Measurements from ENCODE around the gene WASHC2C. TPM values are rescaled to one million over a fixed set of nuclear protein-coding genes. Genes with fewer than 3 reads are reported as not detected.

Gene WASHC2C
- total RNA-seq, 1 experiment from 2014 or later = 17.6 TPM

Other genes starting within 250 kb of the WASHC2C start
- gene ZFAND4, start 54.5 kb upstream of the WASHC2C start, total RNA-seq (2014; rRNA removed; shearing (Covaris generic)) = 8.0 and 13.6 TPM in 2 replicates
- gene AGAP4, start 120.2 kb downstream of the WASHC2C start, total RNA-seq (2014; rRNA removed; shearing (Covaris generic)) = 7.5 and 16.7 TPM in 2 replicates
- 83.5 and 111 TPM in 2 replicates for gene TIMM23, start 245.2 kb downstream of the WASHC2C start, total RNA-seq (2014; rRNA removed; shearing (Covaris generic))

Data from H7 (cell line).